ENCODE data around the gene PPFIBP1. TPM values are rescaled to one million over a fixed set of nuclear protein-coding genes. Genes with fewer than 3 reads are reported as not detected.

Gene PPFIBP1
- total and polyA plus RNA-seq, 9 of the 15 experiments (the other 6 are each of a cell fraction or from before 2014, with no cell fraction given) = 0.46 to 3.5 (median 1.8) TPM

GRCh38 chr12:27486961-27487360 is 37.0 kb upstream of the PPFIBP1 start:
- in situ Hi-C loops (cut with MboI) = no loop called here
- DNase-seq (ENCODE audit: extremely low read depth in 1 of 4, low spot score in 3 of 4) (no peak), ATAC-seq (no peak), FAIRE-seq (no peak)
- no peak overlapping the region for H2AFZ ChIP-seq (ENCODE audit: low read depth, low read length)
- no peaks in the 10 kb centered on the region for H3K4me1 ChIP-seq (replicated peaks in 1 of 2; ENCODE audit: control insufficient read depth in 2 of 2, insufficient read depth in 2 of 2, low read length in 2 of 2)
- TF ChIP-seq PYGO2 (tag; IDR thresholded peaks at IDR 0.05) (no peak), CBFB (CRISPR knock-in tag; IDR thresholded peaks at IDR 0.05) (no peak), EWSR1 (IDR thresholded peaks at IDR 0.05; ENCODE audit: borderline replicate concordance, low read depth, partially characterized antibody) (no peak), ZNF57 (CRISPR knock-in tag; IDR thresholded peaks at IDR 0.05) (no peak), ZFPM2 (CRISPR knock-in tag; IDR thresholded peaks at IDR 0.05) (no peak), CHD1 (IDR thresholded peaks at IDR 0.05; ENCODE audit: low read length) (no peak), ZNF511 (CRISPR knock-in tag; IDR thresholded peaks at IDR 0.05) (no peak), GTF2F1 (IDR thresholded peaks at IDR 0.05; ENCODE audit: low read depth, low read length) (no peak)
- TF ChIP-seq, protein P1, sequence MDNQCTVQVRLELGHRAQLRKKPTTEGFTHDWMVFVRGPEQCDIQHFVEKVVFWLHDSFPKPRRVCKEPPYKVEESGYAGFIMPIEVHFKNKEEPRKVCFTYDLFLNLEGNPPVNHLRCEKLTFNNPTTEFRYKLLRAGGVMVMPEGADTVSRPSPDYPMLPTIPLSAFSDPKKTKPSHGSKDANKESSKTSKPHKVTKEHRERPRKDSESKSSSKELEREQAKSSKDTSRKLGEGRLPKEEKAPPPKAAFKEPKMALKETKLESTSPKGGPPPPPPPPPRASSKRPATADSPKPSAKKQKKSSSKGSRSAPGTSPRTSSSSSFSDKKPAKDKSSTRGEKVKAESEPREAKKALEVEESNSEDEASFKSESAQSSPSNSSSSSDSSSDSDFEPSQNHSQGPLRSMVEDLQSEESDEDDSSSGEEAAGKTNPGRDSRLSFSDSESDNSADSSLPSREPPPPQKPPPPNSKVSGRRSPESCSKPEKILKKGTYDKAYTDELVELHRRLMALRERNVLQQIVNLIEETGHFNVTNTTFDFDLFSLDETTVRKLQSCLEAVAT (IDR thresholded peaks at IDR 0.05) = no peak
- TF ChIP-seq, protein P2, sequence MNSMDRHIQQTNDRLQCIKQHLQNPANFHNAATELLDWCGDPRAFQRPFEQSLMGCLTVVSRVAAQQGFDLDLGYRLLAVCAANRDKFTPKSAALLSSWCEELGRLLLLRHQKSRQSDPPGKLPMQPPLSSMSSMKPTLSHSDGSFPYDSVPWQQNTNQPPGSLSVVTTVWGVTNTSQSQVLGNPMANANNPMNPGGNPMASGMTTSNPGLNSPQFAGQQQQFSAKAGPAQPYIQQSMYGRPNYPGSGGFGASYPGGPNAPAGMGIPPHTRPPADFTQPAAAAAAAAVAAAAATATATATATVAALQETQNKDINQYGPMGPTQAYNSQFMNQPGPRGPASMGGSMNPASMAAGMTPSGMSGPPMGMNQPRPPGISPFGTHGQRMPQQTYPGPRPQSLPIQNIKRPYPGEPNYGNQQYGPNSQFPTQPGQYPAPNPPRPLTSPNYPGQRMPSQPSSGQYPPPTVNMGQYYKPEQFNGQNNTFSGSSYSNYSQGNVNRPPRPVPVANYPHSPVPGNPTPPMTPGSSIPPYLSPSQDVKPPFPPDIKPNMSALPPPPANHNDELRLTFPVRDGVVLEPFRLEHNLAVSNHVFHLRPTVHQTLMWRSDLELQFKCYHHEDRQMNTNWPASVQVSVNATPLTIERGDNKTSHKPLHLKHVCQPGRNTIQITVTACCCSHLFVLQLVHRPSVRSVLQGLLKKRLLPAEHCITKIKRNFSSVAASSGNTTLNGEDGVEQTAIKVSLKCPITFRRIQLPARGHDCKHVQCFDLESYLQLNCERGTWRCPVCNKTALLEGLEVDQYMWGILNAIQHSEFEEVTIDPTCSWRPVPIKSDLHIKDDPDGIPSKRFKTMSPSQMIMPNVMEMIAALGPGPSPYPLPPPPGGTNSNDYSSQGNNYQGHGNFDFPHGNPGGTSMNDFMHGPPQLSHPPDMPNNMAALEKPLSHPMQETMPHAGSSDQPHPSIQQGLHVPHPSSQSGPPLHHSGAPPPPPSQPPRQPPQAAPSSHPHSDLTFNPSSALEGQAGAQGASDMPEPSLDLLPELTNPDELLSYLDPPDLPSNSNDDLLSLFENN (IDR thresholded peaks at IDR 0.05; ENCODE audit: low read depth in 2 of 2, low read length in 2 of 2) = no peak
- CTCF ChIA-PET (ENCODE audit: low intra/inter-chr PET ratio) = no interaction called here
- no peaks in the 10 kb centered on the region for H3K79me2 ChIP-seq (ENCODE audit: control insufficient read depth, insufficient read depth, low read length)
- H3K27ac ChIP-seq (ENCODE audit: extremely low read depth, low read depth, low read length) = no peak overlapping the region
- POLR2A ChIA-PET = no interaction called here
- intact Hi-C loops (cut with micrococcal nuclease) = no loop called here
- no peak overlapping the region for H3K4me3 ChIP-seq
- no peaks in the 10 kb centered on the region for H3K9me1 ChIP-seq (ENCODE audit: control insufficient read depth, insufficient read depth, low read length)
- no peaks in the 10 kb centered on the region; a peak in 1 of 5 replicates for H3K27me3 ChIP-seq (ENCODE audit: control insufficient read depth in 2 of 2, insufficient read depth in 2 of 2, low read length in 2 of 2)
- no peaks in the 10 kb centered on the region for H4K20me1 ChIP-seq (replicated peaks; ENCODE audit: control insufficient read depth, insufficient read depth, low read length)
- H3K4me2 ChIP-seq (ENCODE audit: insufficient read depth, low read length) = no peak overlapping the region
- H3K9me3 ChIP-seq (replicated peaks; ENCODE audit: control insufficient read depth, insufficient read depth, low read depth, low read length) = no peaks in the 10 kb centered on the region
- BruUV-seq (replicated peaks) = no TSS peak
- no peaks in the 10 kb centered on the region for H3K36me3 ChIP-seq (ENCODE audit: control insufficient read depth, insufficient read depth, low read length)
- H3K9ac ChIP-seq (ENCODE audit: insufficient read depth in 1 of 2, low read depth in 2 of 2, low read length in 2 of 2) = no peak overlapping the region

Data from K562 (cell line).